Measurements from ENCODE around the gene CFAP54.
"Not testable (repeated sequence)": the region's sequence is repeated elsewhere in the genome, so short reads cannot be mapped to it uniquely, and the experiment has no call there.

Gene CFAP54

DNA sequence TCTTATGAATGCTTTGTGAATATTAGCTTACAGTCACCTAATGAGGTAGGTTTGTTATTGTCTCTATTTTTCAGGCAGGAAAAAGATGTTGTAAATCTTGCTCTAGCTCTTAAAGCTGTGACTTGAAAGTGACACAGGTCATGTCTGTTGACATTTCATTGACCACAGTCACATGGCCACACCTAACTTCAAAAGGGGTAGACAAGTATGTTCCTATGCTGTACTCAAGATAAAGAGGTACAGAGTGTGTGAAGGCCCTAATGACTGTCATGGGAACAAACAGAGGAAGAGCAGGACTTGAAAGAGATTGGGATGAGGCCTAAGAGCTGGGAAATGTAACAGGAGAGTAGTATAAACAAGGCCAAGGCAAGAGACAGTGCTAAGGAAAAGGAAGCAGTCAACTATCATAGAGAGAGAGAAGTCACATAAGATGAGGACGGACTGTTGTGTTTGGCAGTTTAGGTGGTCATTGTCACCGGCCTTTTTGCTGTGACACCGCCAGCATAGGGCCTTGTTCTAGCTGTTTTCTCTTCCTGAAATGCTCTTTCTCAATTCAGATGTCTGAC is 181.0 kb downstream of the CFAP54 start (continued):
- TF ChIP-seq, protein P1, sequence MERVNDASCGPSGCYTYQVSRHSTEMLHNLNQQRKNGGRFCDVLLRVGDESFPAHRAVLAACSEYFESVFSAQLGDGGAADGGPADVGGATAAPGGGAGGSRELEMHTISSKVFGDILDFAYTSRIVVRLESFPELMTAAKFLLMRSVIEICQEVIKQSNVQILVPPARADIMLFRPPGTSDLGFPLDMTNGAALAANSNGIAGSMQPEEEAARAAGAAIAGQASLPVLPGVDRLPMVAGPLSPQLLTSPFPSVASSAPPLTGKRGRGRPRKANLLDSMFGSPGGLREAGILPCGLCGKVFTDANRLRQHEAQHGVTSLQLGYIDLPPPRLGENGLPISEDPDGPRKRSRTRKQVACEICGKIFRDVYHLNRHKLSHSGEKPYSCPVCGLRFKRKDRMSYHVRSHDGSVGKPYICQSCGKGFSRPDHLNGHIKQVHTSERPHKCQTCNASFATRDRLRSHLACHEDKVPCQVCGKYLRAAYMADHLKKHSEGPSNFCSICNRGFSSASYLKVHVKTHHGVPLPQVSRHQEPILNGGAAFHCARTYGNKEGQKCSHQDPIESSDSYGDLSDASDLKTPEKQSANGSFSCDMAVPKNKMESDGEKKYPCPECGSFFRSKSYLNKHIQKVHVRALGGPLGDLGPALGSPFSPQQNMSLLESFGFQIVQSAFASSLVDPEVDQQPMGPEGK (CRISPR knock-in tag; IDR thresholded peaks at IDR 0.05; ENCODE audit: borderline replicate concordance), result no peak
- no peak for TF ChIP-seq CSDC2 (CRISPR knock-in tag; IDR thresholded peaks at IDR 0.05)
- no peak for TF ChIP-seq TCF4 (CRISPR knock-in tag; IDR thresholded peaks at IDR 0.05; ENCODE audit: borderline replicate concordance)
- no peak for TF ChIP-seq OSR1 (CRISPR knock-in tag; IDR thresholded peaks at IDR 0.05)
- no peak for TF ChIP-seq ESRRG (CRISPR knock-in tag; IDR thresholded peaks at IDR 0.05)

DNA sequence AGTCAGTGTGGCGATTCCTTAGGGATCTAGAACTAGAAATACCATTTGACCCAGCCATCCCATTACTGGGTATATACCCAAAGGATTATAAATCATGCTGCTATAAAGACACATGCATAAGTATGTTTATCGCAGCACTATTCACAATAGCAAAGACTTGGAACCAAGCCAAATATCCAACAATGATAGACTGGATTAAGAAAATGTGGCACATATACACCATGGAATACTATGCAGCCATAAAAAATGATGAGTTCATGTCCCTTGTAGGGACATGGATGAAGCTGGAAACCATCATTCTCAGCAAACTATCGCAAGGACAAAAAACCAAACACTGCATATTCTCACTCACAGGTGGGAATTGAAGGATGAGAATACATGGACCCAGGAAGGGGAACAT is 186.1 kb downstream of the CFAP54 start:
- not testable (repeated sequence) for ATAC-seq

DNA sequence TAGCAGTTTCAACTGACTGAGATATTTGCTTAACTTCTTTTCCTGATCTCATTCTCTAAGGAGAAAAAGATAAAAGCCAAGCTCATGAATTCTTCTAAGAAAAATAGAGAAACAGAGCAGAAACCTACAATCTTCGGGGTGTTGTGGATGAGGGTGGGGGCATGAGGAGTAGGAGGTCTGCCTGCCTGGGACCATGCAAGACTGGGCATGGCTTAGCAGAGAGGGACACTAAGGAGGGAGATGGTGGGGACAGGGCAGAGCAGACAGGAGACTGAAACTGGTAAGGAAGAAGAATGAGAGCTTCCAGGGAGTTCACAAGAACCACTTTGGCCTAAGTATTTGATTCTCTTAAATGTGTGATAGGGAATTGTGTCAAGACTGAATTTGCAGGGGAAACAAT is 188.0 kb downstream of the CFAP54 start:
- TF ChIP-seq, protein P2, sequence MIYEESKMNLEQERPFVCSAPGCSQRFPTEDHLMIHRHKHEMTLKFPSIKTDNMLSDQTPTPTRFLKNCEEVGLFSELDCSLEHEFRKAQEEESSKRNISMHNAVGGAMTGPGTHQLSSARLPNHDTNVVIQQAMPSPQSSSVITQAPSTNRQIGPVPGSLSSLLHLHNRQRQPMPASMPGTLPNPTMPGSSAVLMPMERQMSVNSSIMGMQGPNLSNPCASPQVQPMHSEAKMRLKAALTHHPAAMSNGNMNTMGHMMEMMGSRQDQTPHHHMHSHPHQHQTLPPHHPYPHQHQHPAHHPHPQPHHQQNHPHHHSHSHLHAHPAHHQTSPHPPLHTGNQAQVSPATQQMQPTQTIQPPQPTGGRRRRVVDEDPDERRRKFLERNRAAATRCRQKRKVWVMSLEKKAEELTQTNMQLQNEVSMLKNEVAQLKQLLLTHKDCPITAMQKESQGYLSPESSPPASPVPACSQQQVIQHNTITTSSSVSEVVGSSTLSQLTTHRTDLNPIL (CRISPR knock-in tag; IDR thresholded peaks at IDR 0.05; ENCODE audit: low read depth), result no peak
- TF ChIP-seq, protein P3, sequence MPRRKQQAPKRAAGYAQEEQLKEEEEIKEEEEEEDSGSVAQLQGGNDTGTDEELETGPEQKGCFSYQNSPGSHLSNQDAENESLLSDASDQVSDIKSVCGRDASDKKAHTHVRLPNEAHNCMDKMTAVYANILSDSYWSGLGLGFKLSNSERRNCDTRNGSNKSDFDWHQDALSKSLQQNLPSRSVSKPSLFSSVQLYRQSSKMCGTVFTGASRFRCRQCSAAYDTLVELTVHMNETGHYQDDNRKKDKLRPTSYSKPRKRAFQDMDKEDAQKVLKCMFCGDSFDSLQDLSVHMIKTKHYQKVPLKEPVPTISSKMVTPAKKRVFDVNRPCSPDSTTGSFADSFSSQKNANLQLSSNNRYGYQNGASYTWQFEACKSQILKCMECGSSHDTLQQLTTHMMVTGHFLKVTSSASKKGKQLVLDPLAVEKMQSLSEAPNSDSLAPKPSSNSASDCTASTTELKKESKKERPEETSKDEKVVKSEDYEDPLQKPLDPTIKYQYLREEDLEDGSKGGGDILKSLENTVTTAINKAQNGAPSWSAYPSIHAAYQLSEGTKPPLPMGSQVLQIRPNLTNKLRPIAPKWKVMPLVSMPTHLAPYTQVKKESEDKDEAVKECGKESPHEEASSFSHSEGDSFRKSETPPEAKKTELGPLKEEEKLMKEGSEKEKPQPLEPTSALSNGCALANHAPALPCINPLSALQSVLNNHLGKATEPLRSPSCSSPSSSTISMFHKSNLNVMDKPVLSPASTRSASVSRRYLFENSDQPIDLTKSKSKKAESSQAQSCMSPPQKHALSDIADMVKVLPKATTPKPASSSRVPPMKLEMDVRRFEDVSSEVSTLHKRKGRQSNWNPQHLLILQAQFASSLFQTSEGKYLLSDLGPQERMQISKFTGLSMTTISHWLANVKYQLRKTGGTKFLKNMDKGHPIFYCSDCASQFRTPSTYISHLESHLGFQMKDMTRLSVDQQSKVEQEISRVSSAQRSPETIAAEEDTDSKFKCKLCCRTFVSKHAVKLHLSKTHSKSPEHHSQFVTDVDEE (CRISPR knock-in tag; IDR thresholded peaks at IDR 0.05), result no peak
- TF ChIP-seq ZFP3 (CRISPR knock-in tag; IDR thresholded peaks at IDR 0.05), result no peak
- no peak for TF ChIP-seq RARB (CRISPR knock-in tag; IDR thresholded peaks at IDR 0.05)
- no peak for TF ChIP-seq TOX (CRISPR knock-in tag; IDR thresholded peaks at IDR 0.05; ENCODE audit: borderline replicate concordance)
- TF ChIP-seq, protein P4, sequence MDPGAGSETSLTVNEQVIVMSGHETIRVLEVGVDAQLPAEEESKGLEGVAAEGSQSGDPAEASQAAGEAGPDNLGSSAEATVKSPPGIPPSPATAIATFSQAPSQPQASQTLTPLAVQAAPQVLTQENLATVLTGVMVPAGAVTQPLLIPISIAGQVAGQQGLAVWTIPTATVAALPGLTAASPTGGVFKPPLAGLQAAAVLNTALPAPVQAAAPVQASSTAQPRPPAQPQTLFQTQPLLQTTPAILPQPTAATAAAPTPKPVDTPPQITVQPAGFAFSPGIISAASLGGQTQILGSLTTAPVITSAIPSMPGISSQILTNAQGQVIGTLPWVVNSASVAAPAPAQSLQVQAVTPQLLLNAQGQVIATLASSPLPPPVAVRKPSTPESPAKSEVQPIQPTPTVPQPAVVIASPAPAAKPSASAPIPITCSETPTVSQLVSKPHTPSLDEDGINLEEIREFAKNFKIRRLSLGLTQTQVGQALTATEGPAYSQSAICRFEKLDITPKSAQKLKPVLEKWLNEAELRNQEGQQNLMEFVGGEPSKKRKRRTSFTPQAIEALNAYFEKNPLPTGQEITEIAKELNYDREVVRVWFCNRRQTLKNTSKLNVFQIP (CRISPR knock-in tag; IDR thresholded peaks at IDR 0.05; ENCODE audit: borderline replicate concordance, low read depth), result no peak
- no peak for TF ChIP-seq ZNF8 (CRISPR knock-in tag; IDR thresholded peaks at IDR 0.05)
- TF ChIP-seq, protein P1 (CRISPR knock-in tag; IDR thresholded peaks at IDR 0.05; ENCODE audit: borderline replicate concordance), result no peak
- TF ChIP-seq ZFP30 (CRISPR knock-in tag; IDR thresholded peaks at IDR 0.05), result no peak
- no peak for TF ChIP-seq ESRRG (CRISPR knock-in tag; IDR thresholded peaks at IDR 0.05)
- no peak for TF ChIP-seq OSR1 (CRISPR knock-in tag; IDR thresholded peaks at IDR 0.05)
- TF ChIP-seq BACH2 (CRISPR knock-in tag; IDR thresholded peaks at IDR 0.05; ENCODE audit: borderline replicate concordance), result no peak
- TF ChIP-seq TCF4 (CRISPR knock-in tag; IDR thresholded peaks at IDR 0.05; ENCODE audit: borderline replicate concordance), result no peak
- TF ChIP-seq ARNTL (CRISPR knock-in tag; IDR thresholded peaks at IDR 0.05; ENCODE audit: borderline replicate concordance, low read depth), result no peak
- TF ChIP-seq PPARA (CRISPR knock-in tag; IDR thresholded peaks at IDR 0.05; ENCODE audit: borderline replicate concordance), result no peak
- TF ChIP-seq ZNF565 (CRISPR knock-in tag; conservative IDR thresholded peaks at IDR 0.05; ENCODE audit: low read depth), result no peak
- TF ChIP-seq, protein P5, sequence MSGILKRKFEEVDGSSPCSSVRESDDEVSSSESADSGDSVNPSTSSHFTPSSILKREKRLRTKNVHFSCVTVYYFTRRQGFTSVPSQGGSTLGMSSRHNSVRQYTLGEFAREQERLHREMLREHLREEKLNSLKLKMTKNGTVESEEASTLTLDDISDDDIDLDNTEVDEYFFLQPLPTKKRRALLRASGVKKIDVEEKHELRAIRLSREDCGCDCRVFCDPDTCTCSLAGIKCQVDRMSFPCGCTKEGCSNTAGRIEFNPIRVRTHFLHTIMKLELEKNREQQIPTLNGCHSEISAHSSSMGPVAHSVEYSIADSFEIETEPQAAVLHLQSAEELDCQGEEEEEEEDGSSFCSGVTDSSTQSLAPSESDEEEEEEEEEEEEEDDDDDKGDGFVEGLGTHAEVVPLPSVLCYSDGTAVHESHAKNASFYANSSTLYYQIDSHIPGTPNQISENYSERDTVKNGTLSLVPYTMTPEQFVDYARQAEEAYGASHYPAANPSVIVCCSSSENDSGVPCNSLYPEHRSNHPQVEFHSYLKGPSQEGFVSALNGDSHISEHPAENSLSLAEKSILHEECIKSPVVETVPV (CRISPR knock-in tag; IDR thresholded peaks at IDR 0.05), result no peak
- TF ChIP-seq CSDC2 (CRISPR knock-in tag; IDR thresholded peaks at IDR 0.05), result no peak
- no peak for TF ChIP-seq ZC3H10 (CRISPR knock-in tag; IDR thresholded peaks at IDR 0.05)
- no peak for ATAC-seq

All from SK-N-SH treated with all-trans-retinoic acid at 6 μM for 48 hours (cell line).